Measurements from ENCODE around the gene HOXD9. TPM values are rescaled to one million over a fixed set of nuclear protein-coding genes. Genes with fewer than 3 reads are reported as not detected.

Gene HOXD9
- polyA plus RNA-seq, 1 experiment: not detected

DNA sequence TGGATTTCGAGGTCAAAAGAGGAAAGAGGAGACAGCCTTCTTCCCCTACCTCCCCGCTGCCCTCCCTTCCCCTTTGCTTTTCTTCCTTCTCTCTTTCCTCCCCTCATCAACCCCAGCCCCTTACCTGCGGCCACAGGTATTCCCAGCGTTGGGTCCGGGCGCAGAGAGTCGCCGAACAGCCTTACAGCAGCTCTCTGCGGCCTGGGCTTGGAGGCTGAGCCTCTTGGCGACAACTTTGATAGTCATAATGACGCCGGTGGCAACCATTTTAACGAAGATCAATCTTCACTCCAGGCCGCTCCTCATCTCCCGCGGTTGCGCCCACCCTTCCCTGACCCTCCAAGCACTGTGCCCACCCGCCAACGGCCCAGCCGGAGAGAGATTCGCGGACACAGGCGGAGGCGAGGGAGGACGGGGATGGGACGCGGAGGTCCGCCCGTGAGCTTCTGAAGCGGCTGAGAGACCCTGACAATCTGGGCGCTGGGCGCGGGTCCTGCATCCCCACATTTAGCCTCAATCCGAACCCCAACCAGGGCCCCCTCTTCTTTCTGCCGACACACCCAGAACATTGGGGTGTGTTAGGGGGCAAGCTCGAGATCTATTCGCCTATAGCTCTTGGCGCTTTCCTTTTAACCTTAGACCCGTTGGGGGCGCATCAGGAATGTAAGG is 37.3 kb upstream of the HOXD9 start:
- DNase-seq (ENCODE audit: low read depth, low spot score): no peak
- Histone ChIP-seq H3K9me3 (ENCODE audit: control insufficient read depth, insufficient read depth, low read length) (peaks cover 35% of the 10 kb centered on the region), H3K4me3 (ENCODE audit: low read depth, low read length) (no peak overlapping the region), H3K27me3 (ENCODE audit: control insufficient read depth, insufficient read depth, low read length) (peaks cover 85% of the 10 kb centered on the region), H3K27ac (ENCODE audit: low read depth, low read length) (no peak overlapping the region)
- TF ChIP-seq, protein P1, sequence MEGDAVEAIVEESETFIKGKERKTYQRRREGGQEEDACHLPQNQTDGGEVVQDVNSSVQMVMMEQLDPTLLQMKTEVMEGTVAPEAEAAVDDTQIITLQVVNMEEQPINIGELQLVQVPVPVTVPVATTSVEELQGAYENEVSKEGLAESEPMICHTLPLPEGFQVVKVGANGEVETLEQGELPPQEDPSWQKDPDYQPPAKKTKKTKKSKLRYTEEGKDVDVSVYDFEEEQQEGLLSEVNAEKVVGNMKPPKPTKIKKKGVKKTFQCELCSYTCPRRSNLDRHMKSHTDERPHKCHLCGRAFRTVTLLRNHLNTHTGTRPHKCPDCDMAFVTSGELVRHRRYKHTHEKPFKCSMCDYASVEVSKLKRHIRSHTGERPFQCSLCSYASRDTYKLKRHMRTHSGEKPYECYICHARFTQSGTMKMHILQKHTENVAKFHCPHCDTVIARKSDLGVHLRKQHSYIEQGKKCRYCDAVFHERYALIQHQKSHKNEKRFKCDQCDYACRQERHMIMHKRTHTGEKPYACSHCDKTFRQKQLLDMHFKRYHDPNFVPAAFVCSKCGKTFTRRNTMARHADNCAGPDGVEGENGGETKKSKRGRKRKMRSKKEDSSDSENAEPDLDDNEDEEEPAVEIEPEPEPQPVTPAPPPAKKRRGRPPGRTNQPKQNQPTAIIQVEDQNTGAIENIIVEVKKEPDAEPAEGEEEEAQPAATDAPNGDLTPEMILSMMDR (IDR thresholded peaks at IDR 0.05; ENCODE audit: low read depth, low read length): no peak
- ChIA-PET POLR2A (no interaction called here), CTCF (interaction anchor here (0.8 to 2.1 kb wide), 6 partner anchors 11 to 834 kb away, joined by 3 to 28 read pairs (median 4); no protein-coding TSS in a partner anchor)

DNA sequence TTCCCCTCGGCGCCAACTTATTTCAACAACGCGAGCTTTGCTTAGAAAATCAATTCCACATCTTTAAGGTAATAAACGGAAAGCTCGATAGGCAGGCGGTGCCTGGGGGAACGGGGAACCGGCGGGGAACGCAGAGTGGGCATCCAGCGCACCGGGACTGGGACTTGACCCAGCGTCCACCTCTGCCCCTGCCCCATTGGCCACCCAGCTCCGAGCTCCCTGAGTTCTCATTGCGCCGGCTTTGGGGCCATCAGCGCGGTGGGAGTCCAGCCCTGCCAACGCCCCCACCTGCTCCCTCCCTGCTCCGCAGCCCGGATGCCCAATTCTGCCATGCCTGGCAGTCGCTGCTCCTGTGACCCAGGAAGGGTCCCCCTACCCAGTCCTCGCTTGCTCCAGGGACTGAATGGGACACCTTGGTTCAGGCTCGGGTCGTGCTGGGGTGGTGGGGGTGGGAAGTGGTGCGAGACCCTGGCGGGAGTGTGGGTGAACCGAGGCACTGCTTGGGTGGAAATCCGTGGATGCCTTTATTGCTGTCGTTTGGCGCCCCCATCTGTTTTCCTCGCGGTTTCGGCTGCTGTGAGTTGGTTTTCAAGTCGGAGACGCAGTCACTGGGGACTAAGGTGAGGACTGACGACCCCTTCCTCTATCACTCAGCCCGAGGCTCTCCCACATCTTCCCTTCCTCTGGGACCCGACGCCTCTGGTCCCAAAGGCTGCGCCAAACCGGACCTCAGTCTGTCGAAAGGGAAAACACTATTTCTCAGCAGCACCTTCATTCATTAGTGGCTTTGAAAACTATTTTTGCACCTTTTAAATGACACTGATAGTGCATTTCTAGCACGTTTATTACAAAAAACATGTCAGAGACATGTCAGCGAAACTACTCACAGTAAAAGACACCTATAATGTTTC is 36.4 kb upstream of the HOXD9 start:
- Histone ChIP-seq H3K27me3 (ENCODE audit: control insufficient read depth, insufficient read depth, low read length) (peaks cover 84% of the 10 kb centered on the region), H3K9me3 (ENCODE audit: control insufficient read depth, insufficient read depth, low read length) (peaks cover 28% of the 10 kb centered on the region), H3K27ac (ENCODE audit: low read depth, low read length) (no peak overlapping the region), H3K4me3 (ENCODE audit: low read depth, low read length) (no peak overlapping the region)
- TF ChIP-seq, protein P1 (IDR thresholded peaks at IDR 0.05; ENCODE audit: low read depth, low read length): peak; percentile 47
- ChIA-PET CTCF (interaction anchor here (0.8 to 2.1 kb wide), 5 partner anchors 397 to 835 kb away, joined by 3 to 28 read pairs (median 4); no protein-coding TSS in a partner anchor), POLR2A (no interaction called here)
- DNase-seq (ENCODE audit: low read depth, low spot score): no peak

DNA sequence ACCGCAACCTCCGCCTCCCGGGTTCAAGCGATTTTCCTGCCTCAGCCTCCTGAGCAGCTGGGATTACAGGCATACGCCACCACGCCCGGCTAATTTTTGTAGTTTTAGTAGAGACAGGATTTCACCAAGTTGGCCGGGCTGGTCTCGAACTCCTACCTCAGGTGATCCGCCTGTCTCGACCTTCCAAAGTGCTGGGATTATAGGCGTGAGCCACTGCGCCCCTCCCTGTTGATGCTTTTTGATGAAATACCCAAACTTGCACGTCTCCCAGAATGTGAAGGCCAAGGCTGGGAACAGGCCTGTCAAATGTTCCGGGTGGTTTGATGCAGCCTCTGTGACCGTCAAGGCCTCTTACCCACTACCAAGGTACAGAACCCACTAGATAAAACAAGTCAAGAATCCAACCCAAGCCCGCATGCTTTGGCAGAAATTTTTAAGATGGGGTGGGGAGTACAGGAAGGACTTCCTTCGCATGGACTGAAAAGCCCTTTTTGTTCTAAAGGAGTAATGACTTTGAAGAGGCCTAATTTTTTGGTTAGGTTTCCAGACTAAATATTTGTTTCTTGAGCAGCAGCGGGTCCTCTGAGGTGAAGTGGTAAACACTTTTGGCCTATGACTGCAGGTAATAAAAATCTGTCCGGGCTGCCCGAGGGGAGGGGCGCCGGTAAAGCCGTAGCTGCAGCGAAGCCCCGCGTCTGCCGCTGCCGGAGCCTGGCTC is 35.0 kb upstream of the HOXD9 start:
- Histone ChIP-seq H3K27me3 (ENCODE audit: control insufficient read depth, insufficient read depth, low read length) (peaks cover 81% of the 10 kb centered on the region), H3K4me3 (ENCODE audit: low read depth, low read length) (no peak overlapping the region), H3K27ac (ENCODE audit: low read depth, low read length) (no peak overlapping the region), H3K9me3 (ENCODE audit: control insufficient read depth, insufficient read depth, low read length) (peaks cover 19% of the 10 kb centered on the region; the same call in 1 of the 2 replicates)
- ChIA-PET CTCF (interaction anchor here (0.6 to 3.2 kb wide), 5 partner anchors 10 to 429 kb away, joined by 4 to 65 read pairs (median 8); no protein-coding TSS in a partner anchor), POLR2A (no interaction called here)
- DNase-seq (ENCODE audit: low read depth, low spot score): no peak
- TF ChIP-seq, protein P1 (IDR thresholded peaks at IDR 0.05; ENCODE audit: low read depth, low read length): no peak

DNA sequence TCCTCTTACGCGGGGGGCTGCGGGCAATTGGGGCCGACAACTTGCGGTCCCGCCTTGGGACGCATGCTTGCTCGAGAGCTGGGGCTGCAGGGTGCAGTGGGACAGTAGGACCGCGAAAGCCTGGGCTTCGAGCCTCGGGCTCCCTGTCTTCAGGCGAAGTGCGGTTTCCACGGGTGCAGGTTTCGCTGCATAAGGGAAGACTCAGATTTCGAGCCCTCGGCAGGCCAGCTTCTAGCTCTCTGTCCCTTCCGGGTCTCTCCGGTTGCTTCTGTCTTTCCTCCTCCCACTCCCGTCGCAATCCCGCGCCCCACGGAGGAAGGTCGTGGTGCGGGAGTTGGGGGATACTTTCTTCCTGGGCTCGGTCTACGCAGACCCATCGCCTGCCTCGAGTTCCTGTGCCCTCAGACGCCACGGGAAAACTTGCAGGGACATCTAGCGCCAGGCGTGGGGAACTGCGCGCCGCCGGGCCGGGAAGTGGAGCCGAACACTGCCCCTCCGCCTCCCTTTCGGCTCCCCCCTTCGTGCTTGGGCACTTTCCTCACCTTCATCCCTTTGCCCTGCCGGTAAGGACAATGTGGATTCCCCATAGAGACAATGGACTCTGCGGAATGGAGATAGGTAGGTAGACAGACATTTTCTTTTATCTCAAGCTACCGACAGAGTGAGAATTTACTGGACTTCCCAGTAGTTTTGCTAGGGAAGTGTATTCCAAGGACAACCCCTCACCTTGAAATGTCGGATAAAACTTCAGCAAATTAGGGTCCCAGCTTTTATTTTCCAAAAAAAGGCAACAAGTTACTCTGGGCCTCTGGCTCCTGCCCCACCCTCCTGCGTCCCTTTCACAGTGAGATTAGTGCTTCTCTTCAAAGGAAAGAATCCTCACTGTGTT is 34.2 kb upstream of the HOXD9 start:
- peak overlapping the region; percentile 45 for H3K4me3 ChIP-seq (ENCODE audit: low read depth, low read length)
- peaks cover 79% of the 10 kb centered on the region for H3K27me3 ChIP-seq (ENCODE audit: control insufficient read depth, insufficient read depth, low read length)
- DNase-seq (ENCODE audit: low read depth, low spot score): no peak
- TF ChIP-seq, protein P1 (IDR thresholded peaks at IDR 0.05; ENCODE audit: low read depth, low read length): peak; percentile 76
- no peak overlapping the region for H3K27ac ChIP-seq (ENCODE audit: low read depth, low read length)
- POLR2A ChIA-PET: no interaction called here
- peaks cover 13% of the 10 kb centered on the region; the same call in 1 of the 2 replicates for H3K9me3 ChIP-seq (ENCODE audit: control insufficient read depth, insufficient read depth, low read length)
- CTCF ChIA-PET: interaction anchor here (0.6 to 3.2 kb wide), 7 partner anchors 9 to 837 kb away, joined by 4 to 65 read pairs (median 6); no protein-coding TSS in a partner anchor

Data from AG04450 (cell line).